MM.1S (cell line): Measurements from ENCODE around the gene HDDC3.

Source experiments
- DNase-seq: peaks from one replicate; pipeline ENCODE4 v3.0.0-alpha.2; 2015
- H2AFZ ChIP-seq: fragments of 300-600 bp; sonication (generic); 2 replicates; pipeline ENCODE4 v1.6.0; 2016; ENCODE audit warnings: antibody characterized with exemption, low read length
- H3F3A ChIP-seq: fragments of 300-600 bp; sonication (generic); 2 replicates; pipeline ENCODE4 v1.6.1; 2016; ENCODE audit warnings: mild to moderate bottlenecking, antibody characterized with exemption, low read length, moderate library complexity, mixed read lengths; ENCODE audit not compliant: insufficient read depth
- H3K27ac ChIP-seq: fragments of 300-600 bp; sonication (generic); 2 replicates; pipeline ENCODE4 v1.5.1; 2016; ENCODE audit warnings: mild to moderate bottlenecking, low read length
- H3K27me3 ChIP-seq: fragments of 300-600 bp; sonication (generic); replicated peaks from 2 replicates; pipeline ENCODE4 v1.6.0; 2016; ENCODE audit warnings: low read length; ENCODE audit not compliant: insufficient read depth
- H3K36me3 ChIP-seq: fragments of 300-600 bp; sonication (generic); replicated peaks from 2 replicates; pipeline ENCODE4 v1.6.1; 2016; ENCODE audit warnings: mild to moderate bottlenecking, low read length, mixed read lengths; ENCODE audit not compliant: insufficient read depth
- H3K4me1 ChIP-seq: fragments of 300-600 bp; sonication (generic); 2 replicates; pipeline ENCODE4 v1.6.1; 2016; ENCODE audit warnings: low read length, mixed read lengths
- H3K4me2 ChIP-seq: fragments of 300-600 bp; sonication (generic); 2 replicates; pipeline ENCODE4 v1.6.0; 2016; ENCODE audit warnings: low read depth, low read length
- H3K4me3 ChIP-seq: fragments of 300-600 bp; sonication (generic); 2 replicates; pipeline ENCODE4 v1.5.1; 2016; ENCODE audit warnings: low read length, mixed read lengths
- H3K79me2 ChIP-seq: fragments of 300-600 bp; sonication (generic); 2 replicates; pipeline ENCODE4 v1.6.1; 2016; ENCODE audit warnings: mixed run types, low read length, mixed read lengths
- H3K9ac ChIP-seq: fragments of 300-600 bp; sonication (generic); 2 replicates; pipeline ENCODE4 v1.6.1; 2016; ENCODE audit warnings: low read length, mixed read lengths
- H3K9me2 ChIP-seq: fragments of 300-600 bp; sonication (generic); replicated peaks from 2 replicates; pipeline ENCODE4 v1.6.1; 2016; ENCODE audit warnings: mild to moderate bottlenecking, low read length, mixed read lengths; ENCODE audit not compliant: insufficient read depth
- H3K9me3 ChIP-seq: fragments of 300-600 bp; sonication (generic); replicated peaks from 2 replicates; pipeline ENCODE4 v1.6.1; 2016; ENCODE audit warnings: mild to moderate bottlenecking, low read length, mixed read lengths; ENCODE audit not compliant: insufficient read depth
- H4K20me1 ChIP-seq: fragments of 300-600 bp; sonication (generic); 2 replicates; pipeline ENCODE4 v1.6.1; 2016; ENCODE audit warnings: mild to moderate bottlenecking, low read length, moderate library complexity, mixed read lengths; ENCODE audit not compliant: insufficient read depth
- CTCF ChIP-seq: fragments of 300-600 bp; sonication (generic); IDR thresholded peaks from 2 replicates; pipeline ENCODE4 v1.5.1; 2016; ENCODE audit warnings: antibody characterized with exemption, low read length, mixed read lengths
- EZH2 ChIP-seq: fragments of 300-600 bp; sonication (generic); optimal IDR thresholded peaks from 2 replicates; pipeline ENCODE3; 2017; ENCODE audit warnings: low read depth, mild to moderate bottlenecking, antibody characterized with exemption, low read length, mixed read lengths
- EZH2phosphoT487 ChIP-seq: fragments of 300-600 bp; sonication (generic); IDR thresholded peaks from 2 replicates; pipeline ENCODE4 v1.6.1; 2018; ENCODE audit warnings: antibody characterized with exemption, low read length

Gene HDDC3

GRCh38 chr15:90889313-90889730, 43.0 kb downstream of the HDDC3 start:
- TF ChIP-seq EZH2 (no peak), CTCF (no peak)
- Histone ChIP-seq H3K9ac (no peak overlapping the region), H3K27ac (no peak overlapping the region), H3K4me1 (no peaks in the 10 kb centered on the region), H3K36me3 (no peaks in the 10 kb centered on the region), H4K20me1 (no peaks in the 10 kb centered on the region), H3K27me3 (peaks cover 10% of the 10 kb centered on the region; the same call in 1 of the 2 replicates), H3F3A (no peaks in the 10 kb centered on the region; the same call in 1 of the 2 replicates), H3K4me2 (no peak overlapping the region), H2AFZ (no peak overlapping the region), H3K4me3 (no peak overlapping the region), H3K9me3 (no peaks in the 10 kb centered on the region), H3K79me2 (no peaks in the 10 kb centered on the region), H3K9me2 (no peaks in the 10 kb centered on the region)
- DNase-seq, result no peak

GRCh38 chr15:90887037-90887481, 45.3 kb downstream of the HDDC3 start:
- Histone ChIP-seq H3K9me2 (no peaks in the 10 kb centered on the region), H4K20me1 (no peaks in the 10 kb centered on the region), H3K9ac (no peak overlapping the region), H3K27me3 (peaks cover 10% of the 10 kb centered on the region; the same call in 1 of the 2 replicates), H3K4me2 (no peak overlapping the region), H3F3A (no peaks in the 10 kb centered on the region; the same call in 1 of the 2 replicates), H2AFZ (no peak overlapping the region), H3K4me3 (no peak overlapping the region), H3K4me1 (no peaks in the 10 kb centered on the region), H3K79me2 (no peaks in the 10 kb centered on the region), H3K36me3 (no peaks in the 10 kb centered on the region), H3K9me3 (no peaks in the 10 kb centered on the region), H3K27ac (no peak overlapping the region)
- no peak for TF ChIP-seq EZH2phosphoT487
- TF ChIP-seq CTCF, result no peak
- TF ChIP-seq EZH2, result no peak
- DNase-seq, result no peak

GRCh38 chr15:90886291-90886614, 46.1 kb downstream of the HDDC3 start:
- no peaks in the 10 kb centered on the region for H4K20me1 ChIP-seq
- DNase-seq, result no peak
- no peak overlapping the region for H3K9ac ChIP-seq
- no peak overlapping the region for H3K27ac ChIP-seq
- peaks cover 10% of the 10 kb centered on the region; the same call in 1 of the 2 replicates for H3K27me3 ChIP-seq
- H3K36me3 ChIP-seq, result no peaks in the 10 kb centered on the region
- H3K4me3 ChIP-seq, result no peak overlapping the region
- no peaks in the 10 kb centered on the region; the same call in 1 of the 2 replicates for H3F3A ChIP-seq
- H3K4me2 ChIP-seq, result no peak overlapping the region
- H3K79me2 ChIP-seq, result no peaks in the 10 kb centered on the region
- H3K9me3 ChIP-seq, result no peaks in the 10 kb centered on the region
- H3K4me1 ChIP-seq, result no peaks in the 10 kb centered on the region
- no peak for TF ChIP-seq CTCF
- no peak for TF ChIP-seq EZH2
- no peak for TF ChIP-seq EZH2phosphoT487
- no peak overlapping the region for H2AFZ ChIP-seq
- no peaks in the 10 kb centered on the region for H3K9me2 ChIP-seq
